ENCODE measurements around the gene GNG7.

Gene GNG7

GRCh38 chr19:2640563-2641331, 61.7 kb downstream of the GNG7 start:
- H3K79me2 ChIP-seq (ENCODE audit: insufficient read depth, low read length) = no peaks in the 10 kb centered on the region
- H3K27me3 ChIP-seq (ENCODE audit: insufficient read depth, low read length, poor library complexity, severe bottlenecking) = no peaks in the 10 kb centered on the region
- no peaks in the 10 kb centered on the region for H3F3A ChIP-seq (ENCODE audit: low read depth)
- no peak overlapping the region for H3K9ac ChIP-seq (ENCODE audit: low read depth, low read length, poor library complexity, severe bottlenecking)
- no peaks in the 10 kb centered on the region for H4K20me1 ChIP-seq (ENCODE audit: insufficient read depth, low read length, poor library complexity, severe bottlenecking)
- no peak overlapping the region for H3K4me3 ChIP-seq (ENCODE audit: low read length, poor library complexity, severe bottlenecking)
- no peaks in the 10 kb centered on the region for H3K9me2 ChIP-seq (replicated peaks; ENCODE audit: low read depth, low read length)
- peaks cover 12% of the 10 kb centered on the region for H3K4me1 ChIP-seq (ENCODE audit: insufficient read depth, low read length, poor library complexity, severe bottlenecking)
- H3K4me2 ChIP-seq (ENCODE audit: low read depth, low read length, poor library complexity, severe bottlenecking) = no peak overlapping the region
- H2AFZ ChIP-seq (ENCODE audit: low read length) = no peak overlapping the region
- TF ChIP-seq, protein P1, sequence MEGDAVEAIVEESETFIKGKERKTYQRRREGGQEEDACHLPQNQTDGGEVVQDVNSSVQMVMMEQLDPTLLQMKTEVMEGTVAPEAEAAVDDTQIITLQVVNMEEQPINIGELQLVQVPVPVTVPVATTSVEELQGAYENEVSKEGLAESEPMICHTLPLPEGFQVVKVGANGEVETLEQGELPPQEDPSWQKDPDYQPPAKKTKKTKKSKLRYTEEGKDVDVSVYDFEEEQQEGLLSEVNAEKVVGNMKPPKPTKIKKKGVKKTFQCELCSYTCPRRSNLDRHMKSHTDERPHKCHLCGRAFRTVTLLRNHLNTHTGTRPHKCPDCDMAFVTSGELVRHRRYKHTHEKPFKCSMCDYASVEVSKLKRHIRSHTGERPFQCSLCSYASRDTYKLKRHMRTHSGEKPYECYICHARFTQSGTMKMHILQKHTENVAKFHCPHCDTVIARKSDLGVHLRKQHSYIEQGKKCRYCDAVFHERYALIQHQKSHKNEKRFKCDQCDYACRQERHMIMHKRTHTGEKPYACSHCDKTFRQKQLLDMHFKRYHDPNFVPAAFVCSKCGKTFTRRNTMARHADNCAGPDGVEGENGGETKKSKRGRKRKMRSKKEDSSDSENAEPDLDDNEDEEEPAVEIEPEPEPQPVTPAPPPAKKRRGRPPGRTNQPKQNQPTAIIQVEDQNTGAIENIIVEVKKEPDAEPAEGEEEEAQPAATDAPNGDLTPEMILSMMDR (conservative IDR thresholded peaks at IDR 0.05; ENCODE audit: low read length) = no peak
- no peak for TF ChIP-seq EZH2phosphoT487 (IDR thresholded peaks at IDR 0.05; ENCODE audit: borderline replicate concordance)
- no peaks in the 10 kb centered on the region for H3K9me3 ChIP-seq (ENCODE audit: insufficient read depth, low read depth, low read length)
- no peaks in the 10 kb centered on the region for H3K36me3 ChIP-seq (ENCODE audit: insufficient read depth, low read length)

GRCh38 chr19:2639999-2640398, 62.5 kb downstream of the GNG7 start:
- no peaks in the 10 kb centered on the region for H3K79me2 ChIP-seq (ENCODE audit: insufficient read depth, low read length)
- peaks cover 12% of the 10 kb centered on the region for H3K4me1 ChIP-seq (ENCODE audit: insufficient read depth, low read length, poor library complexity, severe bottlenecking)
- H4K20me1 ChIP-seq (ENCODE audit: insufficient read depth, low read length, poor library complexity, severe bottlenecking) = no peaks in the 10 kb centered on the region

DNA sequence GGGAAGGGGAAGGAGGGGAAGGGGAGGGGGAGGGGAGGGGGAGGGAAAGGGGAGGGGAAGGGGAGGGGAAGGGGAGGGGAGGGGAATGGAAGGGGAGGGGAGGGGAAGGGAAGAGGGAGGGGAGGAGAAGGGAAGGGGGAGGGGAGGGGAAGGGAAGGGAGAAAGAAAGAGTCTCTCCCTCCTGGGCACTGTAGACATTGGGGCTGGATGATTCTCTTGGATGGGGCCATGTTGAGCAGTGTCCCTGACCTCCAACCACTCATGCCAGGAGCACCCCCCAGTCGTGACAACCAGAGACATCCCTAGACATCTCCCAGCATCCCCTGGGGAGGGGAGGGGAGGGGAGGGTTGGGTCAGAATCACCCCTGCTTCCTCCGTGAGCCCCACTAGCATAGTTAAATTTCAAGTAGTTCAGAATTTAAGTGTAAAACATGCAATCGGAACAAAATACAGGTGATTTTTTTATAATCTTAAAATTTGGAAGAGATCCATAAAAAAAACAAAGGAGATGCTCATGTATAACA, 64.0 kb downstream of the GNG7 start:
- H3K4me1 ChIP-seq (ENCODE audit: insufficient read depth, low read length, poor library complexity, severe bottlenecking) = peaks cover 12% of the 10 kb centered on the region
- no peak overlapping the region for H3K9ac ChIP-seq (ENCODE audit: low read depth, low read length, poor library complexity, severe bottlenecking)
- no peak overlapping the region for H2AFZ ChIP-seq (ENCODE audit: low read length)
- no peaks in the 10 kb centered on the region for H3K9me2 ChIP-seq (replicated peaks; ENCODE audit: low read depth, low read length)
- H3F3A ChIP-seq (ENCODE audit: low read depth) = no peaks in the 10 kb centered on the region
- no peaks in the 10 kb centered on the region for H3K79me2 ChIP-seq (ENCODE audit: insufficient read depth, low read length)
- no peak overlapping the region for H3K4me3 ChIP-seq (ENCODE audit: low read length, poor library complexity, severe bottlenecking)
- no peaks in the 10 kb centered on the region for H4K20me1 ChIP-seq (ENCODE audit: insufficient read depth, low read length, poor library complexity, severe bottlenecking)
- no peak overlapping the region for H3K4me2 ChIP-seq (ENCODE audit: low read depth, low read length, poor library complexity, severe bottlenecking)
- no peaks in the 10 kb centered on the region for H3K36me3 ChIP-seq (ENCODE audit: insufficient read depth, low read length)
- no peaks in the 10 kb centered on the region for H3K9me3 ChIP-seq (ENCODE audit: insufficient read depth, low read depth, low read length)
- no peak for TF ChIP-seq EZH2phosphoT487 (IDR thresholded peaks at IDR 0.05; ENCODE audit: borderline replicate concordance)
- TF ChIP-seq, protein P1 (conservative IDR thresholded peaks at IDR 0.05; ENCODE audit: low read length) = no peak
- H3K27me3 ChIP-seq (ENCODE audit: insufficient read depth, low read length, poor library complexity, severe bottlenecking) = no peaks in the 10 kb centered on the region

More at GRCh38 chr19:2639999-2640398, 62.5 kb downstream of the GNG7 start:
- no peak overlapping the region for H3K4me3 ChIP-seq (ENCODE audit: low read length, poor library complexity, severe bottlenecking)
- no peak overlapping the region for H3K4me2 ChIP-seq (ENCODE audit: low read depth, low read length, poor library complexity, severe bottlenecking)
- TF ChIP-seq EZH2phosphoT487 (IDR thresholded peaks at IDR 0.05; ENCODE audit: borderline replicate concordance) = no peak
- TF ChIP-seq, protein P1 (conservative IDR thresholded peaks at IDR 0.05; ENCODE audit: low read length) = no peak
- no peaks in the 10 kb centered on the region for H3K27me3 ChIP-seq (ENCODE audit: insufficient read depth, low read length, poor library complexity, severe bottlenecking)
- no peaks in the 10 kb centered on the region for H3K9me2 ChIP-seq (replicated peaks; ENCODE audit: low read depth, low read length)
- H2AFZ ChIP-seq (ENCODE audit: low read length) = no peak overlapping the region
- H3K9ac ChIP-seq (ENCODE audit: low read depth, low read length, poor library complexity, severe bottlenecking) = no peak overlapping the region
- H3K36me3 ChIP-seq (ENCODE audit: insufficient read depth, low read length) = no peaks in the 10 kb centered on the region
- no peaks in the 10 kb centered on the region for H3F3A ChIP-seq (ENCODE audit: low read depth)
- no peaks in the 10 kb centered on the region for H3K9me3 ChIP-seq (ENCODE audit: insufficient read depth, low read depth, low read length)
